HCT116 (cell line): ENCODE data around the gene RPL39L. TPM values are rescaled to one million over a fixed set of nuclear protein-coding genes. Genes with fewer than 3 reads are reported as not detected.

ENCODE experiments used
- ATAC-seq: fragments of 200-7000 bp; cut with Tn5 transposase; 2 replicates; pipeline ENCODE4 v1.9.1; 2020; ENCODE audit warnings: mild to moderate bottlenecking, moderate library complexity
- BruUV-seq: library from RNA; stranded (reverse); fragments of 400-500 nt; replicated peaks from 2 replicates; lab custom pipeline; 2021; lab: Mats Ljungman, UMichigan
- CTCF ChIA-PET: fragments of 300-600 bp; sonication (Branson Sonifier 250); formaldehyde crosslinking; loops from one replicate; lab custom pipeline; 2021; ENCODE audit warnings: antibody characterized with exemption; lab: Charles Lee
- POLR2A ChIA-PET: fragments of 300-600, 350-600 bp; sonication (Branson Sonifier 250); formaldehyde crosslinking; loops from one replicate; lab custom pipeline; 2021; ENCODE audit warnings: antibody characterized with exemption; lab: Charles Lee
- RAD21 ChIA-PET, 2 experiments: fragments of 300-600 bp; sonication (Branson Sonifier 250); formaldehyde crosslinking; loops; one replicate each; lab custom pipeline; 2023; ENCODE audit warnings: low total read pairs in 2 of 2; ENCODE audit not compliant: uncharacterized antibody in 2 of 2, unreplicated experiment in 2 of 2, low non-redundant PET in 1 of 2; lab: Charles Lee
- DNase-seq: peaks from one replicate; pipeline ENCODE4 v3.0.0-alpha.2; 2010; ENCODE audit warnings: low read depth, low spot score
- H2AFZ ChIP-seq: fragments of 200-600 bp; shearing (Covaris generic), sonication (generic); 2 replicates; pipeline ENCODE4 v1.6.1; 2017; ENCODE audit warnings: low read depth, mixed run types, mixed read lengths, antibody characterized with exemption, low read length; ENCODE audit not compliant: poor library complexity, severe bottlenecking
- H3K27ac ChIP-seq: 2 replicates; pipeline ENCODE4 v1.5.1; 2012; ENCODE audit warnings: low read depth, low read length
- H3K27me3 ChIP-seq: fragments of 200-600 bp; sonication (generic); 2 replicates; pipeline ENCODE4 v1.6.1; 2016; ENCODE audit warnings: mixed run types, low read length, mixed read lengths; ENCODE audit not compliant: insufficient read depth
- H3K36me3 ChIP-seq, 2 experiments: fragments of 200-500 bp in 1 of 2; fragments of 200-600 bp in 1 of 2; sonication (Bioruptor generic) in 1 of 2; sonication (generic) in 1 of 2; 2 replicates each; pipeline versions ENCODE4 v1.5.1 to v1.6.1; 2014 to 2016; ENCODE audit warnings: low read length in 2 of 2, inconsistent platforms in 1 of 2, mixed read lengths in 1 of 2, mixed run types in 1 of 2; ENCODE audit not compliant: insufficient read depth in 2 of 2, control insufficient read depth in 1 of 2
- H3K4me1 ChIP-seq, 2 experiments: fragments of 200-600 bp in 1 of 2; sonication (generic) in 1 of 2; 2 replicates each; pipeline versions ENCODE4 v1.5.1 to v1.6.1; 2012 to 2017; ENCODE audit warnings: low read length in 2 of 2, inconsistent platforms in 1 of 2, mild to moderate bottlenecking in 1 of 2, mixed read lengths in 1 of 2, mixed run types in 1 of 2, moderate library complexity in 1 of 2; ENCODE audit not compliant: insufficient read depth in 2 of 2, control insufficient read depth in 1 of 2
- H3K4me2 ChIP-seq: fragments of 200-600 bp; sonication (generic); 2 replicates; pipeline ENCODE4 v1.6.1; 2017; ENCODE audit warnings: mixed run types, low read length, mixed read lengths
- H3K4me3 ChIP-seq, 2 experiments: fragments of 200-600 bp in 1 of 2; sonication (generic) in 1 of 2; replicated peaks in 1 of 2; 2 replicates each; pipeline ENCODE4 v1.5.1; 2011 to 2016; ENCODE audit warnings: low read length in 2 of 2, control low read depth in 1 of 2, low read depth in 1 of 2, mild to moderate bottlenecking in 1 of 2, mixed read lengths in 1 of 2, mixed run types in 1 of 2
- H3K79me2 ChIP-seq: fragments of 200-600 bp; sonication (generic); 2 replicates; pipeline ENCODE4 v1.6.1; 2017; ENCODE audit warnings: mild to moderate bottlenecking, mixed run types, low read length, moderate library complexity, mixed read lengths; ENCODE audit not compliant: insufficient read depth
- H3K9ac ChIP-seq: fragments of 200-600 bp; sonication (generic); 2 replicates; pipeline ENCODE4 v1.6.1; 2016; ENCODE audit warnings: low read length, mixed read lengths
- H3K9me2 ChIP-seq: fragments of 200-600 bp; sonication (generic), shearing (Covaris generic); 2 replicates; pipeline ENCODE4 v1.6.1; 2017; ENCODE audit warnings: mixed run types, mild to moderate bottlenecking, moderate library complexity; ENCODE audit not compliant: insufficient read depth
- H3K9me3 ChIP-seq, 2 experiments: fragments of 200-500 bp in 1 of 2; fragments of 200-600 bp in 1 of 2; sonication (Bioruptor generic) in 1 of 2; sonication (generic) in 1 of 2; 2 replicates each; pipeline ENCODE4 v1.6.1; 2014 to 2017; ENCODE audit warnings: low read length in 2 of 2, mixed read lengths in 2 of 2, inconsistent platforms in 1 of 2, low read depth in 1 of 2, mild to moderate bottlenecking in 1 of 2, mixed run types in 1 of 2, moderate library complexity in 1 of 2; ENCODE audit not compliant: control insufficient read depth in 1 of 2, insufficient read depth in 1 of 2
- H4K20me1 ChIP-seq: fragments of 200-600 bp; sonication (generic), shearing (Covaris generic); 2 replicates; pipeline ENCODE4 v1.6.1; 2017; ENCODE audit warnings: mixed run types, mild to moderate bottlenecking, moderate library complexity; ENCODE audit not compliant: insufficient read depth
- CBX3 ChIP-seq: IDR thresholded peaks from 2 replicates; pipeline ENCODE4 v1.6.1; 2012; ENCODE audit warnings: low read depth
- CEBPB ChIP-seq: IDR thresholded peaks from 2 replicates; pipeline ENCODE4 v1.6.1; 2012; ENCODE audit warnings: low read depth
- ELF1 ChIP-seq: IDR thresholded peaks from 2 replicates; pipeline ENCODE4 v1.6.1; 2012; ENCODE audit warnings: low read depth, borderline replicate concordance
- EZH2phosphoT487 ChIP-seq: fragments of 200-600 bp; IDR thresholded peaks from 2 replicates; pipeline ENCODE4 v1.6.1; 2018; ENCODE audit warnings: antibody characterized with exemption, borderline replicate concordance
- POLR2A ChIP-seq: IDR thresholded peaks from 2 replicates; pipeline ENCODE4 v1.7.0; 2011; ENCODE audit warnings: borderline replicate concordance; ENCODE audit not compliant: insufficient read depth, insufficient read length; ENCODE audit errors: extremely low read depth
- RAD21 ChIP-seq: IDR thresholded peaks from 2 replicates; pipeline ENCODE4 v1.6.1; 2012; ENCODE audit warnings: low read depth, mild to moderate bottlenecking
- SIN3A ChIP-seq: IDR thresholded peaks from 2 replicates; pipeline ENCODE4 v1.6.1; 2012; ENCODE audit warnings: low read depth
- SRF ChIP-seq: IDR thresholded peaks from 2 replicates; pipeline ENCODE4 v1.6.1; 2012; ENCODE audit warnings: low read depth
- TCF7L2 ChIP-seq: IDR thresholded peaks from 2 replicates; pipeline ENCODE4 v1.7.0; 2011; ENCODE audit warnings: borderline replicate concordance, inconsistent platforms; ENCODE audit not compliant: insufficient read depth, insufficient read length; ENCODE audit errors: extremely low read depth
- ZFX ChIP-seq: fragments of 450-650 bp; IDR thresholded peaks from 2 replicates; pipeline ENCODE4 v1.6.1; 2017
- ZNF274 ChIP-seq: fragments of 200-500 bp; sonication (Bioruptor generic); IDR thresholded peaks from 2 replicates; pipeline ENCODE4 v1.6.1; 2014; ENCODE audit warnings: mild to moderate bottlenecking, low read depth, low read length, inconsistent platforms
- intact Hi-C: fragments of 100-400 bp; cut with micrococcal nuclease; formaldehyde crosslinking; loops from 2 replicates; pipeline ENCODE4 v1.10.0; 2022
- total RNA-seq: library from RNA; stranded (reverse); gene quantifications from one replicate; pipeline ENCODE4 v1.2.1, GENCODE V29; 2021; ENCODE audit not compliant: unreplicated experiment
- TF ChIP-seq, protein P1 (sequence below), 3 experiments: fragments of 200-600 bp in 1 of 3; sonication (generic) in 1 of 3; IDR thresholded peaks in 2 of 3; conservative IDR thresholded peaks in 1 of 3; 2 replicates each; pipeline ENCODE4 v1.5.1; 2012 to 2017; ENCODE audit warnings: low read depth in 2 of 3, low read length in 2 of 3, antibody characterized with exemption in 1 of 3, borderline replicate concordance in 1 of 3, control low read depth in 1 of 3, mild to moderate bottlenecking in 1 of 3, mixed read lengths in 1 of 3, mixed run types in 1 of 3, moderate library complexity in 1 of 3; ENCODE audit not compliant: insufficient read depth in 1 of 3
- TF ChIP-seq, protein P2 (sequence below): IDR thresholded peaks from 2 replicates; pipeline ENCODE4 v1.6.1; 2011; ENCODE audit warnings: mild to moderate bottlenecking, low read length, moderate library complexity; ENCODE audit not compliant: insufficient replicate concordance; ENCODE audit errors: extremely low read depth
- TF ChIP-seq, protein P3 (sequence below): IDR thresholded peaks from 2 replicates; pipeline ENCODE4 v1.6.1; 2012

Gene RPL39L
- total RNA-seq, 1 experiment from 2014 or later = not detected

DNA sequence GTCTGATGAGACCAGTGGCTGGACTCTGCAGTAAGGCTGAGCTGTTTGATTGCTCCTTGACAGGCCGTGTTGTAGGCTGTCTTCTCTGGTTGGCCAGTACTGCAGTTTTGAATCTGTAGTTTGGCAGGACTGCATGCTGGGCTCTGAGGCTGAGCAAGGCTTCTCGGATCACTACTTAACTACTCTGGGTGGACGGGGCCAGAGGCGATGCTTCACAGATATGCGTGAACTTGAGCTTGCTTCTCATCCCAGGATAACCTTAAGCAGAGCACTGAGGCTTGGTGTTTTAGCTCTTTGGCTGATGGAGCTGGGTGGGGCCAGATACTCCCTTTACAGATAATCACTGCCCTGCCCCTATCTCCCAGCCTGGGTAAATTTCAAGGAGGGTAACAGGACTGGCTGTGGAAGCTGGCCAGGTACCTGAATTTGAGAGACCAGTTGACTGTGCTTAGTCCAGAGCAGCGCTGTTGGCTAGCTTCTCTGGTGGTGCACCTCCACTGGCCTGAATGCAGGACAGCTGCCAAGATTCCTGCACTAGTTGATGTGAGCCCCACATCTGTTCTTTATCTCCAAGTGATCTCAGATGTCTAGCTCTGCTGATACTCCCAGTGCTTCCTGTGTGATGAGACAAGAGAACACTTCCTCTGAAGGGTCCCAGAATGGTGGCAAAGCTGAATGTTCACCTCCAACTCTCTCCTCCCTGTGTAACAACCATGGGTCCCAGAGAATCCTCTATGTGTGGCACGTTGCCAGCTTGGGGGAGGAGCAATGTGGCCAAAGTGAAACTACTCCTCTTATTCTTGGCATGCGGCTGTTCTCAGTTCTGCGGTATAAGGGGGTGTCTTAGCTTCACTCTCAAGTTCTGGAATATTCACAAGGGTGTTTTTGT, 37.9 kb downstream of the RPL39L start:
- peak overlapping the region; percentile 55 for H3K4me2 ChIP-seq
- CTCF ChIA-PET = interaction anchor here (1.2 to 2.0 kb wide), 5 partner anchors 12 to 252 kb away, joined by 3 to 13 read pairs (median 4); no protein-coding TSS in a partner anchor
- intact Hi-C loops = no loop called here
- no peaks in the 10 kb centered on the region for H3K9me2 ChIP-seq
- peak; percentile 63 for ATAC-seq
- H3K9me3 ChIP-seq = no peaks in the 10 kb centered on the region
- RAD21 ChIA-PET = no interaction called here
- H3K79me2 ChIP-seq = no peaks in the 10 kb centered on the region
- TF ChIP-seq EZH2phosphoT487 (no peak), SRF (no peak), CBX3 (no peak), ZNF274 (no peak), ELF1 (no peak)
- no peak overlapping the region for H3K27ac ChIP-seq
- POLR2A ChIA-PET = no interaction called here
- H3K4me3 ChIP-seq = peak overlapping the region in 1 of 2 experiments; percentile 25; a peak in 1 of 4 replicates
- H2AFZ ChIP-seq = peak overlapping the region; percentile 91
- peaks cover 6 to 8% of the 10 kb centered on the region in 2 experiments; a peak in 3 of 4 replicates for H3K4me1 ChIP-seq
- no TSS peak for BruUV-seq
- H3K36me3 ChIP-seq = no peaks in the 10 kb centered on the region
- H3K27me3 ChIP-seq = no peaks in the 10 kb centered on the region
- H4K20me1 ChIP-seq = no peaks in the 10 kb centered on the region
- DNase-seq = no peak
- no peak overlapping the region for H3K9ac ChIP-seq

DNA sequence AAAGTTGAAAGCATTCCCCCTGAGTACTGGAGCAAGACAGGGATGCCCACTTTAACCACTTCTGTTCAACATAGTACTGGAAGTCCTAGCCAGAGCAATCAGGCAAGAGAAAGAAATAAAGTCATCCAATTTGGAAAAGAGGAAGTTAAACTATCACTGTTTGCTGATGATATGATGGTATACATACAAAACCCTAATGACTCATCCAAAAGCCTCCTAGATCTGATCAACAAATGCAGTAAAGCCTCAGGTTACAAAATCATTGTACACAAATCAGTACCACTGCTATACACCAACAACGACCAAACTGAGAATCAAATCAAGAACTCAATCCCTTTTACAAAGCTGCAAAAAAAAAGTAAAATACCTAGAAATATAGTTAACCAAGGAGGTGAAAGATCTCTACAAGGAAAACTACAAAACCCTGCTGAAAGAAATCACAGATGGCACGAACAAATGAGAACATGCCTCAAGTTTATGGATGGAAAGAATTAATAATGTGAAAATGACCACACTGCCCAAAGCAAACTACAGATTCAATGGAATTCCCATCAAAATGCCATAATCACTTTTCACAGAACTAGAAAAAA, 40.3 kb downstream of the RPL39L start:
- no peaks in the 10 kb centered on the region for H4K20me1 ChIP-seq
- ChIA-PET POLR2A (no interaction called here), RAD21 (no interaction called here), CTCF (no interaction called here)
- H2AFZ ChIP-seq = peak overlapping the region; percentile 3
- H3K27me3 ChIP-seq = no peaks in the 10 kb centered on the region
- ATAC-seq = no peak
- H3K79me2 ChIP-seq = no peaks in the 10 kb centered on the region
- H3K4me1 ChIP-seq = peaks cover 6 to 8% of the 10 kb centered on the region in 2 experiments; a peak in 3 of 4 replicates
- no peaks in the 10 kb centered on the region for H3K9me2 ChIP-seq
- no peak for TF ChIP-seq EZH2phosphoT487
- TF ChIP-seq POLR2A = no peak
- no peak for TF ChIP-seq ELF1
- TF ChIP-seq, protein P1, sequence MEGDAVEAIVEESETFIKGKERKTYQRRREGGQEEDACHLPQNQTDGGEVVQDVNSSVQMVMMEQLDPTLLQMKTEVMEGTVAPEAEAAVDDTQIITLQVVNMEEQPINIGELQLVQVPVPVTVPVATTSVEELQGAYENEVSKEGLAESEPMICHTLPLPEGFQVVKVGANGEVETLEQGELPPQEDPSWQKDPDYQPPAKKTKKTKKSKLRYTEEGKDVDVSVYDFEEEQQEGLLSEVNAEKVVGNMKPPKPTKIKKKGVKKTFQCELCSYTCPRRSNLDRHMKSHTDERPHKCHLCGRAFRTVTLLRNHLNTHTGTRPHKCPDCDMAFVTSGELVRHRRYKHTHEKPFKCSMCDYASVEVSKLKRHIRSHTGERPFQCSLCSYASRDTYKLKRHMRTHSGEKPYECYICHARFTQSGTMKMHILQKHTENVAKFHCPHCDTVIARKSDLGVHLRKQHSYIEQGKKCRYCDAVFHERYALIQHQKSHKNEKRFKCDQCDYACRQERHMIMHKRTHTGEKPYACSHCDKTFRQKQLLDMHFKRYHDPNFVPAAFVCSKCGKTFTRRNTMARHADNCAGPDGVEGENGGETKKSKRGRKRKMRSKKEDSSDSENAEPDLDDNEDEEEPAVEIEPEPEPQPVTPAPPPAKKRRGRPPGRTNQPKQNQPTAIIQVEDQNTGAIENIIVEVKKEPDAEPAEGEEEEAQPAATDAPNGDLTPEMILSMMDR (IDR thresholded peaks at IDR 0.05 in 2 of 3, conservative IDR thresholded peaks at IDR 0.05 in 1 of 3; ENCODE audit: borderline replicate concordance in 1 of 3, insufficient read depth in 1 of 3, low read depth in 2 of 3, low read length in 2 of 3) = no peak
- TF ChIP-seq TCF7L2 = no peak
- TF ChIP-seq RAD21 = no peak
- TF ChIP-seq SIN3A = no peak
- no peak for TF ChIP-seq CEBPB
- no peak for TF ChIP-seq CBX3
- TF ChIP-seq, protein P2, sequence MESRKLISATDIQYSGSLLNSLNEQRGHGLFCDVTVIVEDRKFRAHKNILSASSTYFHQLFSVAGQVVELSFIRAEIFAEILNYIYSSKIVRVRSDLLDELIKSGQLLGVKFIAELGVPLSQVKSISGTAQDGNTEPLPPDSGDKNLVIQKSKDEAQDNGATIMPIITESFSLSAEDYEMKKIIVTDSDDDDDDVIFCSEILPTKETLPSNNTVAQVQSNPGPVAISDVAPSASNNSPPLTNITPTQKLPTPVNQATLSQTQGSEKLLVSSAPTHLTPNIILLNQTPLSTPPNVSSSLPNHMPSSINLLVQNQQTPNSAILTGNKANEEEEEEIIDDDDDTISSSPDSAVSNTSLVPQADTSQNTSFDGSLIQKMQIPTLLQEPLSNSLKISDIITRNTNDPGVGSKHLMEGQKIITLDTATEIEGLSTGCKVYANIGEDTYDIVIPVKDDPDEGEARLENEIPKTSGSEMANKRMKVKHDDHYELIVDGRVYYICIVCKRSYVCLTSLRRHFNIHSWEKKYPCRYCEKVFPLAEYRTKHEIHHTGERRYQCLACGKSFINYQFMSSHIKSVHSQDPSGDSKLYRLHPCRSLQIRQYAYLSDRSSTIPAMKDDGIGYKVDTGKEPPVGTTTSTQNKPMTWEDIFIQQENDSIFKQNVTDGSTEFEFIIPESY = no peak
- no peak for TF ChIP-seq ZFX
- TF ChIP-seq, protein P3, sequence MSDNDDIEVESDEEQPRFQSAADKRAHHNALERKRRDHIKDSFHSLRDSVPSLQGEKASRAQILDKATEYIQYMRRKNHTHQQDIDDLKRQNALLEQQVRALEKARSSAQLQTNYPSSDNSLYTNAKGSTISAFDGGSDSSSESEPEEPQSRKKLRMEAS = no peak
- BruUV-seq = no TSS peak
- H3K4me2 ChIP-seq = no peak overlapping the region
- no peaks in the 10 kb centered on the region for H3K36me3 ChIP-seq
- H3K9me3 ChIP-seq = no peaks in the 10 kb centered on the region
- no peak overlapping the region for H3K27ac ChIP-seq
- no peak overlapping the region for H3K4me3 ChIP-seq
- H3K9ac ChIP-seq = no peak overlapping the region
- no peak for DNase-seq
- intact Hi-C loops = no loop called here
